ENCODE measurements around the gene CHERP.
A peak's percentile ranks its signal among the peaks of the same experiment; 100 is the strongest.
"Not testable (repeated sequence)": the region's sequence is repeated elsewhere in the genome, so short reads cannot be mapped to it uniquely, and the experiment has no call there.

CHERP gene

DNA sequence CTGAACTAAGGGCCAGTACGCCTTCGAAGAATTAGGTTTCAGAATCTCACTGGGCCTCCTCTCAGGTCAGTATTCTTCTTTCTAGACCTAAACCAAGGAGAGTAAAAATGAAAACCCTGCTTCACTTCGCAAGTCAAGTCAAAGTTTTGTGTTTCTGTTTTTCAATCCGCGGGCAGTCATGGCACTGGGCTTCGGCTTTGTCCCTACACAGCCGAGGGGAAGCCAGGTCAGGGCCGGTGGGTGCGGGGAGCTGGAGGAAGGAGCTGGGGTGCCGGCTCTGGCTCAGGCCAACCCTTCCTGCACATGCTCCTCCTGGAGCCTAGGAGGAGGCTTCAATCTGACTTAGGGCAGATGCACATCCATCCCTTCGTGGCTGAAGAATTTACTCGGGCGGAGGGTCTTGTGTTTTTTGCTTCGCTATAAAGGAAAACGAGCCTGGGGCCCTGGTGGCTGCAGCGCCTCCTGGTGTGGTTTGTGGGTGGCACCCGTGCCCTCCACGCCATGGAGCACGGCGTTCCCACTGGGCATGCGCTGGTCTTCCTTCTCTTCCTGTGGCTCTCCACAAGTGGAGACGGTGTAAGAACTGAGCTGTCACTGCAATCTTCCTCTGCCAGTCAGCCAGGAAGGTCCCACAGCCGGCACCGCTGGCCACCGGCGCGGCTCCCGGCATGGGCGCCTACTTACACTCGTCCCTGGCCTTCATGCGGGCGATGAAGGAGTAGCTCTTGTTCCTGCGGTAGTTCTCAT lies 23.6 kb downstream of the CHERP start:
- DNase-seq = no peak

DNA sequence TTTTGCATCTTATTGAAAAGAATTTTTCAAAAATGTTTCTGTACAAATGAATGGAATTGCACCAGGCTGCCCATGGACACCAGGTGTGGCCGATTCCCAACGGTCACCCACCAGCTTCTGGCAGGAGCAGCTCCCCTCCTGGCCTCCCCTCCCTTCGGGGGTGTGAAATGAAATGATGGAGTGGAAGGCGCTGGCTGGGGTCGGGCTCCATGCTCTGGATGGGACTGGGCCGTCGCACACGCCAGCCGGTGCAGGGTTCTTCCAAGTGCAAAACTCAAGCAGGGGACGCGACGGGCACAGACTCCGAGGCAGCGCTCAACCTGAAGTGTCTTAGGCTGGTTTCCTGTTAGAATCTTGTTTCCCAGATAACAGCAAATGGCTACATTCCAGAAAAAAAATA lies 24.2 kb downstream of the CHERP start:
- DNase-seq = no peak

DNA sequence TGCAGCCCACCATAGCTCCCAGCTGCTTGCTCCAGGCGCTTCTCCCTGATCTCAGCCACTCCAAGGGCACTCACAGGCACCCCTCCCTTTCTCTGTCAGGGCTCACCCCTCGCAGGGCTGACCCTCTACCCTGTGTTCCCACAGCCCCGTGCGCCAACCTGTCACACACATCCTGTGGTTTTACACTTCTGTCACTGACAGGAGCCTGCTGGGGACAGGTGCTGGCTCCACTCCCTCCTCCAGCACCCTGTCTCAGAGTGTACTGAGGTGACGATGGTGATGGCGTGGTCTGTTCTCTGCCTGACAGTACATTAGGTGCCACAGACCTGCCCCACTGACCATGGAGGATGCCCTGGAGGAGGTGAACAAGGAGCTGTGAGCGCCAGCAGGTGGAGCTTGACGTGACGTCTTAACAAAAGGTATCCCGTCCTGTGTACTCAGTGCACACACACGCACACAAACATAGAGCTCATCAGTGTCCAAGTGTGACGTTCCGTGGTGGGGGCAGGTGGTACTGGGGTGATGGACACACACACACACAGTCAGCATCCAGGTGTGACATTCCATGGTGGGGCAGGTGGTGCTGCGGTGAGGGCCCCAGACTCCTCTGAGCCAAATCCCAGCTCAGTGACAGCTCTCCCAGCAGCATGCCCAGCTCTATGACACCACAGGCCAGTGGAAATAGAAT lies 25.2 kb downstream of the CHERP start:
- DNase-seq = no peak

DNA sequence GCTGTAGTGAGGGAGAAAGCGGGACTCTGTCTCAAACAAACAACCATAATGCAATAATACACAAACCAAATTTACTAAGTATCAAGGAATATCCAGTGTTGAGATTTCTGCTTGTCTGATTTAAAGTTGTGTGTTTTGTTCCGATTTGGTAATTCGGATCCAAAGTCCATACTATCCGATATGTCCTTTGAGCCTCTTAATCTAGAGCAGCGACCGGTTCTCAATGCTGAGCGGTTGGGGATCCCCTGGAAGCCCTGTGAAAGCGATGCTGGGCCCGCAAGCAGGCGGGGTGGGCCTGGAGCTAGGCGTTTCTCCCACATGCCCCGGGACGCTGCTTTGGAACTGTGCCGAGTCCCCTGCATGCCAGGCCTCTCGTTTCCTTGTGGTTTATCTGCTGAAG lies 25.9 kb downstream of the CHERP start:
- DNase-seq = no peak

DNA sequence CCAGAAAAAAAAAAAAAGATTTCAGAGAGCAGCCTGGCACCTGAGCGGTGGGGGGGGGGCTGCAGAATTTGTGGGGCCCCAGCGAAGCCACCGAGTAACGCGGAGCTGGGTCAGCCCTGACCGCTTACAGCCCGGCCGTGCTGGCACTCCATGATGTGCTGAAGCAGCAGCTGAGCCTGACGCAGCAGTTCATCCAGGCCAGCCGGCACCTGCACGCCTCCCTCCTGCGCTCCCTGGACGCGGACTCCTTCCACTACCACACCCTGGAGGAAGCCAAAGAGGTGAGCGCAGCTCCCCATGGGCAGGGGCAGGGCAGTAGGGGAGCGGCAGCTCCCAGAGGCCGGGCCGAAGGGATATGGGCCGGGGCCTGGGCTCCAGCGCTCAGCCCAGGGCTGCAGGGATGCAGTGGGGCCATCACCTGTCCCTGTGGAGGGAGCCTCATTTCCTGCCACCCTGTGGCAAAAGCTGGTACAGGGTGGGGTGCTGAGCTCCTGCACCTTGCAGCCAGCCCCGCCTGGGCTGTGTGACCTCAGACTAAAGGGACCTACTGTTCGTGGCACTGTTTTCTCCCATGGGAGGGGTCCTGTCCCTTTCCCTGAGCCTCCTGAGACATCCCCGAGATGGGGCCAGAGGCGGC lies 27.7 kb downstream of the CHERP start:
- DNase-seq = no peak

DNA sequence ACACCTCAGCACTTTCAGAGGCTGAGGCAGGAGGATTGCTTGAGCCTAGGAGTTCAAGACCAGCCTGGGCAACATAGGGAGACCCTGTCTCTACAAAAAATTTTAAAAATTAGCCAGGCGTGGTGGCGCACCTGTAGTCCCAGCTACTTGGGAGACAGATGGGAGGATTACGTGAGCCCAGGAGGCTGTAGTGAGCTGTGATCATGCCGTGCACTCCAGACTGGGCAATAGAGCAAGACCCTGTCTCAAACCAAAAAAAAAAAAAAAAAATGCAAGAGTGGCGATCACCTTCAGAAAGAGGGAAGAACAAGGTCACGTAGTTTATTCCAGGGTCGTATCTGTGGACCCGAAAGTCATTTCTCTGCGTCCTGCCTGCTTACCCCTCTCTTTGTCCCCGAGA lies 29.6 kb downstream of the CHERP start:
- DNase-seq = not testable (repeated sequence)

DNA sequence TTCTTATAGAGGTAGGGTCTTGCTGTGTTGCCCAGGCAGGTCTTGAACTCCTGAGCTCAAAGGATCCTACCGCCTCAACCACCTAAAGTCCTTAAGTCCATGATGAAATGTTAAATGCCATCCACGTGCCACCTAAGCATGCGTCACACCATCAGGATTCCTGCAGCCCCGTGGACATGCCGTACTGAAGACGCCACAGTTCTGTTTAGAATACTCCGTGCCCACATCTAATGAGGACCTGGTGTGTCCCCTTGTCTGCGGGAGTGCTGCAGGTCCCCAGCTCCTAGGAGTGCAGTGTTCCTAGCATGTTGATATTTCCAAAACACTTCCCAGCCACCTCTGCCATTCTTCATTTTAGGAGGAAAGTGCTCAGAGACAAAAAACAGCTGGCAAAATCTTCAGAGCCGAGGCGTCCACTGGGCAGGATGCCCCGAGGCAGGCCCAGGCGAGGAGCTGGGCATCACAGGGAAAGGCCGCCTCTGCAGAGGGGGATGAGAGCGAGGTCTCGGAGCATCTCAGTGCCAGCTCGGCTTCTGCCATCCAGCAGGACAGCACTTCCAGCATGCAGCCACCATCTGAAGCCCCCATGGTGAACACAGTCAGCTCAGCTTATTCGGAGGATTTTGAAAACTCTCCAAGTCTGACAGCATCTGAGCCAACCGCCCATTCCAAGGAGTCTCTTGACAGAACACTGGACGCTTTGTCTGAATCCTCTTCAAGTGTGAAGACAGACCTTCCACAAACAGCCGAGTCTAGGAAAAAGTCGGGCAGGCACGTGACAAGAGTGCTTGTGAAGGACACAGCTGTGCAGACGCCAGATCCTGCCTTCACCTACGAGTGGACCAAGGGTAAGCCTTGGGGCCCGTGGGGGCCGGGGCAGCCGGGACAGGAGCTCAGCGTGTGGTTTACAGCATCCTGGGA lies 32.8 kb downstream of the CHERP start:
- no peak for DNase-seq

DNA sequence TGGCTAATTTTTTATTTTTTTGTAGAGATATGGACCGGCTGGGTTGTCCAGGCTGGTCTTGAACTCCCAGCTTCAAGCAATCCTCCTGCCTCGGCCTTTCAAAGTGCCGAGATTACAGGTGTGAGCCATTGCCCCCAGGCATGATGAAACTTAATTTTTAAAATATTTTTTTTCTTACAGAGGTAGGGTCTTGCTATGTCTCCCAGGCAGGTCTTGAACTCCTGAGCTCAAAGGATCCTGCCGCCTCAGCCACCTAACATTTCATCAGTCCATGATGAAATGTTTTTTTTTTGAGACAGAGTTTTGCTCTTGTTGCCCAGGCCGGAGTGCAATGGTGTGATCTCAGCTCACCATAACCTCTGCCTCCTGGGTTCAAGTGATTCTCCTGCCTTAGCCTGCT lies 33.7 kb downstream of the CHERP start:
- DNase-seq = no peak

DNA sequence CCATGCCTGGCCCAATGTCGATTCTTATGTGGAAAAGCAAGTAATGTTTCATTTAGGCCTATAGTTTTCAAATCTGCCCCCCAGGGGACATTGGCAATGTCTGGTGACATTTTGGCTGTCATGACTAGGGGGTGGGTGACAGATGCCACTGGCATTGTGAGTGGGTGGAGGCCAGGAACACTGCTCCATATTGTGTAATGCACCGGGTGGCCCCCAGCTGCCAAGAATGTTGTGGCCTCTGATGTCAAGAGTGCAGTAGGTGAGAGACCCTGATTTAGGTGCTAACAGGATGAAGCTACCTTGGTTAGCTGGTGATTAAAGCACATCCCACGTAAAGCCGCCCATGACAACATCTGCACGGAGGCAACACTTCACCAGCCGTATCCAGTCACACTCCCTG lies 35.3 kb downstream of the CHERP start:
- DNase-seq = no peak

DNA sequence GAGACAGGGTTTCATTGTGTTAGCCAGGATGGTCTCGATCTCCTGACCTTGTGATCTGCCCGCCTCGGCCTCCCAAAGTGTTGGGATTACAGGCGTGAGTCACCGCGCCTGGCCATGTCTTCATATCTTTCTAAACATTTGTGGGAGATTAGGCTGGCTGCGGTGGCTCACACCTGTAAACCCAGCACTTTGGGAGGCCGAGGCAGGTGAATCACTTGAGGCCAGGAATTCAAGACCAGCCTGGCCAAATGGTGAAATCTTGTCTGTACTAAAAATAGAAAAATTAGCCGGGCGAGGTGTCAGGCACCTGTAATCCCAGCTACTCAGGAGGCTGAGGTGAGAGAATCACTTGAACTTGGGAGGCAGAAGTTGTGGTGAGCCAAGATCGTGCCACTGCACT lies 36.1 kb downstream of the CHERP start:
- not testable (repeated sequence) for DNase-seq

DNA sequence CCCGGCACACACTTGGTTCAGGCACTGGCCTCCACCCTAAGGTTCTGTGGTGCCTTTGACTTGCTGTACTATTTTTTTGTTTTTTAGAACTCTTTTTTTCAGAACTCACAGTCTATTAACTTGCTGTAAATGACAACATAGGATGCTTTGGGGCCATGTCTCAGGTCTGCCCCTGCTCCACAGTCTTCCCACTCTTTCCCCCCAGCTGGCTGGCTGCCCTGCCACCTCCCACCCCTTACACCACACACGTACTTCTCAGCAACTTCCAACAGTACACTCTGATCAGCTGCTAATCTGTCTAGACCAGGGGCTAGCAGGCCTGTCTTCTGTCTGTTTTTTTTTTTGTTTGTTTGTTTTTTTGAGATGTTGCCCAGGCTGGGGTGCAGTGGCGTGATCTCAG lies 38.0 kb downstream of the CHERP start:
- no peak for DNase-seq

DNA sequence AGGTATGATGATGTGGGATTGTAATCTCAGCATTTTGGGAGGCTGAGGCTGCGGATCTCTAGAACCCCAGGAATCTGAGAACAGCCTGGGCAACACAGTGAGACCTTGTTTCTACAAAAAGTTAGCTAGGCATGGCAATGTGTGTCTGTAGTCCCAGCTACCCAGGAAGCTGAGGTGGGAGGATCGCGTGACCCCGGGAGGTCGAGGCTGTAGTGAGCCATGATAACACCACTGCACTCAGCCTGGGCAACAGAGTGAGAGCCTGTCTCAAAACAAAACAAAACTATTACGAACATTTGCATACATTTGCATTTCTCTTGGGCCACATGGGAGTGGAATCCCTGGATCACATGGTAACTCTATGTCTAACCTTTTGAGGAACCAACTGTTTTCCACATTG lies 44.4 kb downstream of the CHERP start:
- no peak for DNase-seq

DNA sequence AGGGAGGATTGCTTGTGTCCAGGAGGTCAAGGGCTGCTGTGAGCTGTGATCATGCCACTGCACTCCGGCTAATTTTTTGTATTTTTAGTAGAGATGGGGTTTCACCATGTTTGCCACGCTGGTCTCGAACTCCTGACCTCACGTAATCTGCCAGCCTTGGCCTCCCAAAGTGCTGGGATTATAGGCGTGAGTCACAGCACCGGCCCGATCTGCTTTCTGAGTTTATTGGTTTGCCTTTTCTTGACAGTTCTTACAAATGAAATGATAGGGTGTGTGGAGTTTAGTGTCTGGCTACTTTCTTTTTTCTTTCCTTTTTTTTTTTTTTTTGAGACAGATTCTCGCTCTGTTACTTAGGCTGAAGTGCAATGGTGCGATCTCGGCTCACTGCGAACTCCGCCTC lies 45.2 kb downstream of the CHERP start:
- DNase-seq = no peak

DNA sequence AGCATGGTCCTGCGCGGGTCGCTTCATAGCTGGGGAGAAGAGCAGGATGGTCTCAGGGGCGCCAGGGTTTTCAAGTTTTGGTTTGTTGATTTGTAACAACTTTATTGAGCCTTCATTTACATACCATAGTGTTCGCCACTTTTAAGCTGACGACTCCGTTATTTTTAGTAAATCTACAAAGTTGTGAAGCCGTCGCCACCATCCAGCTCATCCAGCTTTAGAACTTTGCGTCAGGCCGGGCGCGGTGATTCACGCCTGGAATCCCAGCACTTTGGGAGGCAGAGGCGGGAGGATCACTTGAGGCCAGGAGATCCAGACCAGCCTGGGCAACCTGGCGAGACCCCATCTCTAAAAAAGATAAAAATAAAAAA lies 45.6 kb downstream of the CHERP start:
- no peak for DNase-seq

DNA sequence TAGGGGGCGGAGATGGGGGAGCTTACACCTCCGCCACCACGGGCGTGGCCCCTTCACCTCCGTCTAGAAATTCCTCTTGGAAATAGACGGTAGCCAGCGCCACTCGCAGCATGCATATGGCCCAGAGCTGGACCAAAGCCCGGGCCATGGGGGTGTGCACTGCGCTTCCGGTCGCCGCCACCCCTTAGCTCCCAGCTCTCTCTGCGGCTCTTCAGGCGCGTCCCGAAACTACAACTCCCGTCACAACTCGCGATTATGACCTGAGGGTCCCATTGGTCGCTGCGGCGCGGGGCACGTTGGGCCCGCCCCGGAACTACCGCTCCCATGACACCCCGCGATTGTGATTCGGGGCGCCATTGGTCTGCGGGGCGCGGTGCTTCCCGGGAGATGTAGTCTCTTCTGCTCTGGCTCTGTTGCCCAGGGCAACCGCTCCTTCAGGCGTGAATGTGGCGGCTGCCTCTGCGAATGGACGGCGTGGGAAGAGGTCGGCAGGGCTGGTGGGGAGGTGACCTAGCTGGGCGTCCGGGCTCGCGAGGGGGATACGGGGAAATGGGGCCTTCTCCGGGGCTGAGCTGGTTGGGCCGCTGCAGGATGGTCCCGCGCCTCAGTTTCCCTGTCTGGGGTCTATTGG lies 46.1 kb downstream of the CHERP start, which contains the start of the genes C19orf44 and CALR3:
C19orf44 (plus strand) TSS at position 413 of the 631 bp plus-strand sequence. CDS start 4,399 bp downstream, outside the sequence.
CALR3 (minus strand) TSS at position 186 of the 631 bp plus-strand sequence; CDS start at position 148, 38 bp downstream.
- DNase-seq = peak; percentile 95

DNA sequence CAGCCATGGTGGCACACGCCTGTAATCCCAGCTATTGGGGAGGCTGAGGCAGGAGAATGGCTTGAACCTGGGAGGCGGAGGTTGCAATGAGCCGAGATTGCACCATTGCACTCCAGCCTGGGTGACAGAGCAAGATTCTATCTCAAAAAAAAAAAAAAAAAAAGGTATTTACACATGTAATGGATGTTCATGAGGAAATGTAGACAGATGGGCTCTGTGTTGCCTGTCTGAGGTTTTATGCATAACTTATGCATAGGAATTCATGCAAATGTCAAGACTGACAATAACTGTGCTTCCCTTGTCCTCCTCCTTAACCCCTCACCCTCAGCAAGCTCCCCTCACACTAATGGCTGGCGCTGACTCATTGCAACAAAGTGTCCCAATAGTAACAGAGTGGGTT lies 55.8 kb downstream of the CHERP start:
- not testable (repeated sequence) for DNase-seq

DNA sequence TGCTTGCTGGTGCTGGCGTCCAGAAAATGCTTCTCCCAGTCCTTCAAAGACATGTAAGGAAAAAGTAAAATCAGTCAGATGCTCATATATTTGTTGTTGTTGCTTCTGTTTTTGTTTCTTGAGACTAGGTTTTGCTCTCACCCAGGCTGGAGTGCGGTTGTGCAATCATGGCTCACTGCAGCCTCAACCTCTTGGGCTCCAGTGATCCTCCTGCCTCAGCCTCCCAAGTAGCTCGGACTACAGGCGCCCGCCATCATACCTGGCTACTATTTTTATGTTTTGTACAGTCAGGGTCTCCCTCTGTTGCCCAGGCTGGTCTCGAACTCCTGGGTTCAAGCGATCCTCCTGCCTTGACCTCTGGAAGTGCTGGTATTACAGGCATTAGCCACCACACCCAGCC lies 59.5 kb downstream of the CHERP start:
- no peak for DNase-seq

DNA sequence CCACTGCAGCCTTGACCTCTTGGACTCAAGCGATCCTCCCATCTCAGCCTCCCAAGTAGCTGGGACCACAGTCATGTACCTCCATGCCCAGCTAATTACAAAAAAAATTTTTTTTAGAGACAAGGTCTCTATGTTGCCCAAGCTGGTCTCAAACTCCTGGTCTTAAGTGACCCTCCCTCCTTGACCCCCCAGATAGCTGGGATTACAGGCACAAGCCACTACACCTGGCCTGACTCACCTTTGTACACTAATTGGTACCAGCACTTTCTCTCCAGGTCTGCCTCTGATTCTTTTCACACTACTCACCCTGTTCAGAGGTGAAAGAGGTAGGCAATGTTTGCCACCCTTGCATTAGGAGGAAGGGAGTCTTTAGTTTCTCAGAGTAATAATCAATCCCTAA lies 64.9 kb downstream of the CHERP start:
- DNase-seq = no peak

DNA sequence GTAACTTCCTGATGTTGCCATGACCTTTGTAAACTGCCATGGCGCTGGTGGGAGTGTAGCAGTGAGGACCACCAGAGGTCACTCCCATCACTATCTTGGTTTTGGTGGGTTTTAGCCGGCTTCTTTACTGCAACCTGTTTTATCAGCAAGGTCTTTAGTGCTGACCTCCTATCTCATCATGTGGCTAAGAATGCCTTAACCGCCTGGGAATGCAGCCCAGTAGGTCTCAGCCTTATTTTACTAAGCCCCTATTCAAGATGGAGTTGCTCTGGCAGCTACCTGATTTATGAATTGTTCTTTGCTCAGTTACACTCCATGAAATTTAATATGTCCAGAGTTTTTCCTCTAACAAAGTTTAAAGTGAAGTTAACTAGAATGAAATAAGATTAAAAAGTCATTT lies 65.8 kb downstream of the CHERP start:
- DNase-seq = no peak

DNA sequence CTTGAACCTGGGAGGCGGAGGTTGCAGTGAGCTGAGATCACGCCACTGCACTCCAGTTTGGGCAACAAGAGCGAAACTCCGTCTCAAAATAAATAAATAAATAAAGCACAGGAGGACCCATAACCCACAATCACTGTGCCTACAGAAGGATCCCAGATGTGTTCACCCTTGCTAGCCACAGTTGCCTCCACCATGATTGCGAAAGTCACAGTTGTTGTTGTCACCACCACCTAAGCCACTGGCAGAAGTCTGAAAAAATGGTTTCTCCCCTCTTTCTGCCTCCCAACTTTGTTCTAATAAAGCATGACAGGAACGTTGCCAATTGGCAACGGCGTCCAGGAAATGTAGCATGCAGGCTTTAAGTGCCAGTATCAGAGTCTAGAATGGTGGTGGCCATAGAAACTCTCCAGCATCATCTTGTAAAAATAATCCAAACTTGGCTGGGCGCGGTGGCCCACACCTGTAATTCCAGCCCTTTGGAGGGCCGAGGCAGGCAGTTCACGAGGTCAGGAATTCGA lies 68.3 kb downstream of the CHERP start:
- DNase-seq = no peak

DNA sequence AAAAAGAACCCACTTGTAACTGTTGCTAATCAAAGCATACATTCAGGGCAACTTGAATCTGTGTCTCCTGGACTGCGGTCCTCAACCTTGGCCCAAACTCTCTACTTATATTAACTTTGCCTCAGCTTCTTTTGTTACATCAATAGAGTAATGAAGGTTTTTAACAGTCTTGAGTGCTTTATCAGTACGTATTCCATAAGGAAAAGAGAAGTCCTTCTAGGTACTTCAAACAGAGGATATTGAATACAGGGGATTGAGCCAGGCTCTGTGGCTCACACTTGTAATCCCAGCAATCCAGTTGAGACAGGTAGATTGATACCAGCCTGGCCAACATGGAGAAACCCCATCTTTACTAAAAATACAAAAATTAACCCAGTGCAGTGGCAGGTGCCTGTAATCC lies 69.2 kb downstream of the CHERP start:
- no peak for DNase-seq

DNA sequence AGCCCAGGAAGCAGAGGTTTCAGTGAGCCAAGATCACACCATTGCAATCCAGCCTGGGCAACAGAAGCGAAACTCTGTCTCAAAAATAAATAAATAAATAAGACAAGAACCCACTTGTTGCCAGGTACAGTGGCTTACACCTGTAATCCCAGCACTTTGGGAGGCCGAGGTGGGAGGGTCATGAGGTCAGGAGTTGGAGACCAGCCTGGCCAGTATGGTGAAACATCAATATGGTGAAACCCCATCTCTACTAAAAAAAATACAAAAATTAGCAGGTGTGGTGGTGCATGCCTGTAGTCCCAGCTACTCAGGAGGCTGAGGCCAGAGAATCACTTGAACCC lies 69.7 kb downstream of the CHERP start:
- DNase-seq = not testable (repeated sequence)

All from activated T-cell treated with anti-CD3 and anti-CD28 coated beads, Interleukin-2, amount 50 U/mL, for 1 hour (primary cell).